HCT116 (cell line): ENCODE results near the gene ADAM15. TPM values are rescaled to one million over a fixed set of nuclear protein-coding genes. Genes with fewer than 3 reads are reported as not detected.

Experiments used
- ATAC-seq: fragments of 200-7000 bp; cut with Tn5 transposase; 2 replicates; pipeline ENCODE4 v1.9.1; 2020; ENCODE audit warnings: mild to moderate bottlenecking, moderate library complexity
- BruUV-seq: library from RNA; stranded (reverse); fragments of 400-500 nt; replicated peaks from 2 replicates; lab custom pipeline; 2021; lab: Mats Ljungman, UMichigan
- CTCF ChIA-PET: fragments of 300-600 bp; sonication (Branson Sonifier 250); formaldehyde crosslinking; loops from one replicate; lab custom pipeline; 2021; ENCODE audit warnings: antibody characterized with exemption; lab: Charles Lee
- POLR2A ChIA-PET: fragments of 300-600, 350-600 bp; sonication (Branson Sonifier 250); formaldehyde crosslinking; loops from one replicate; lab custom pipeline; 2021; ENCODE audit warnings: antibody characterized with exemption; lab: Charles Lee
- RAD21 ChIA-PET, 2 experiments: fragments of 300-600 bp; sonication (Branson Sonifier 250); formaldehyde crosslinking; loops; one replicate each; lab custom pipeline; 2023; ENCODE audit warnings: low total read pairs in 2 of 2; ENCODE audit not compliant: uncharacterized antibody in 2 of 2, unreplicated experiment in 2 of 2, low non-redundant PET in 1 of 2; lab: Charles Lee
- DNase-seq: peaks from one replicate; pipeline ENCODE4 v3.0.0-alpha.2; 2010; ENCODE audit warnings: low read depth, low spot score
- H2AFZ ChIP-seq: fragments of 200-600 bp; shearing (Covaris generic), sonication (generic); 2 replicates; pipeline ENCODE4 v1.6.1; 2017; ENCODE audit warnings: low read depth, mixed run types, mixed read lengths, antibody characterized with exemption, low read length; ENCODE audit not compliant: poor library complexity, severe bottlenecking
- H3K27ac ChIP-seq: 2 replicates; pipeline ENCODE4 v1.5.1; 2012; ENCODE audit warnings: low read depth, low read length
- H3K27me3 ChIP-seq: fragments of 200-600 bp; sonication (generic); 2 replicates; pipeline ENCODE4 v1.6.1; 2016; ENCODE audit warnings: mixed run types, low read length, mixed read lengths; ENCODE audit not compliant: insufficient read depth
- H3K36me3 ChIP-seq, 2 experiments: fragments of 200-500 bp in 1 of 2; fragments of 200-600 bp in 1 of 2; sonication (Bioruptor generic) in 1 of 2; sonication (generic) in 1 of 2; 2 replicates each; pipeline versions ENCODE4 v1.5.1 to v1.6.1; 2014 to 2016; ENCODE audit warnings: low read length in 2 of 2, inconsistent platforms in 1 of 2, mixed read lengths in 1 of 2, mixed run types in 1 of 2; ENCODE audit not compliant: insufficient read depth in 2 of 2, control insufficient read depth in 1 of 2
- H3K4me1 ChIP-seq, 2 experiments: fragments of 200-600 bp in 1 of 2; sonication (generic) in 1 of 2; 2 replicates each; pipeline versions ENCODE4 v1.5.1 to v1.6.1; 2012 to 2017; ENCODE audit warnings: low read length in 2 of 2, inconsistent platforms in 1 of 2, mild to moderate bottlenecking in 1 of 2, mixed read lengths in 1 of 2, mixed run types in 1 of 2, moderate library complexity in 1 of 2; ENCODE audit not compliant: insufficient read depth in 2 of 2, control insufficient read depth in 1 of 2
- H3K4me2 ChIP-seq: fragments of 200-600 bp; sonication (generic); 2 replicates; pipeline ENCODE4 v1.6.1; 2017; ENCODE audit warnings: mixed run types, low read length, mixed read lengths
- H3K4me3 ChIP-seq, 2 experiments: fragments of 200-600 bp in 1 of 2; sonication (generic) in 1 of 2; replicated peaks in 1 of 2; 2 replicates each; pipeline ENCODE4 v1.5.1; 2011 to 2016; ENCODE audit warnings: low read length in 2 of 2, control low read depth in 1 of 2, low read depth in 1 of 2, mild to moderate bottlenecking in 1 of 2, mixed read lengths in 1 of 2, mixed run types in 1 of 2
- H3K79me2 ChIP-seq: fragments of 200-600 bp; sonication (generic); 2 replicates; pipeline ENCODE4 v1.6.1; 2017; ENCODE audit warnings: mild to moderate bottlenecking, mixed run types, low read length, moderate library complexity, mixed read lengths; ENCODE audit not compliant: insufficient read depth
- H3K9ac ChIP-seq: fragments of 200-600 bp; sonication (generic); 2 replicates; pipeline ENCODE4 v1.6.1; 2016; ENCODE audit warnings: low read length, mixed read lengths
- H3K9me2 ChIP-seq: fragments of 200-600 bp; sonication (generic), shearing (Covaris generic); 2 replicates; pipeline ENCODE4 v1.6.1; 2017; ENCODE audit warnings: mixed run types, mild to moderate bottlenecking, moderate library complexity; ENCODE audit not compliant: insufficient read depth
- H3K9me3 ChIP-seq, 2 experiments: fragments of 200-500 bp in 1 of 2; fragments of 200-600 bp in 1 of 2; sonication (Bioruptor generic) in 1 of 2; sonication (generic) in 1 of 2; 2 replicates each; pipeline ENCODE4 v1.6.1; 2014 to 2017; ENCODE audit warnings: low read length in 2 of 2, mixed read lengths in 2 of 2, inconsistent platforms in 1 of 2, low read depth in 1 of 2, mild to moderate bottlenecking in 1 of 2, mixed run types in 1 of 2, moderate library complexity in 1 of 2; ENCODE audit not compliant: control insufficient read depth in 1 of 2, insufficient read depth in 1 of 2
- H4K20me1 ChIP-seq: fragments of 200-600 bp; sonication (generic), shearing (Covaris generic); 2 replicates; pipeline ENCODE4 v1.6.1; 2017; ENCODE audit warnings: mixed run types, mild to moderate bottlenecking, moderate library complexity; ENCODE audit not compliant: insufficient read depth
- CTCF ChIP-seq, 3 experiments: fragments of 200-600 bp in 1 of 3; sonication (generic) in 1 of 3; IDR thresholded peaks in 2 of 3; conservative IDR thresholded peaks in 1 of 3; 2 replicates each; pipeline ENCODE4 v1.5.1; 2012 to 2017; ENCODE audit warnings: low read depth in 2 of 3, low read length in 2 of 3, antibody characterized with exemption in 1 of 3, borderline replicate concordance in 1 of 3, control low read depth in 1 of 3, mild to moderate bottlenecking in 1 of 3, mixed read lengths in 1 of 3, mixed run types in 1 of 3, moderate library complexity in 1 of 3; ENCODE audit not compliant: insufficient read depth in 1 of 3
- EGR1 ChIP-seq: IDR thresholded peaks from 2 replicates; pipeline ENCODE4 v1.6.1; 2012; ENCODE audit warnings: low read depth
- EZH2phosphoT487 ChIP-seq: fragments of 200-600 bp; IDR thresholded peaks from 2 replicates; pipeline ENCODE4 v1.6.1; 2018; ENCODE audit warnings: antibody characterized with exemption, borderline replicate concordance
- MAX ChIP-seq: IDR thresholded peaks from 2 replicates; pipeline ENCODE4 v1.6.1; 2012
- POLR2AphosphoS5 ChIP-seq: IDR thresholded peaks from 2 replicates; pipeline ENCODE4 v1.6.1; 2011; ENCODE audit warnings: mild to moderate bottlenecking, low read depth, low read length, moderate library complexity
- RAD21 ChIP-seq: IDR thresholded peaks from 2 replicates; pipeline ENCODE4 v1.6.1; 2012; ENCODE audit warnings: low read depth, mild to moderate bottlenecking
- SIN3A ChIP-seq: IDR thresholded peaks from 2 replicates; pipeline ENCODE4 v1.6.1; 2012; ENCODE audit warnings: low read depth
- SP1 ChIP-seq: IDR thresholded peaks from 2 replicates; pipeline ENCODE4 v1.6.1; 2012; ENCODE audit warnings: low read depth
- SRF ChIP-seq: IDR thresholded peaks from 2 replicates; pipeline ENCODE4 v1.6.1; 2012; ENCODE audit warnings: low read depth
- TCF7L2 ChIP-seq: IDR thresholded peaks from 2 replicates; pipeline ENCODE4 v1.7.0; 2011; ENCODE audit warnings: borderline replicate concordance, inconsistent platforms; ENCODE audit not compliant: insufficient read depth, insufficient read length; ENCODE audit errors: extremely low read depth
- YY1 ChIP-seq: IDR thresholded peaks from 2 replicates; pipeline ENCODE4 v1.6.1; 2011; ENCODE audit warnings: low read length, low read depth, moderate library complexity, mild to moderate bottlenecking; ENCODE audit not compliant: insufficient replicate concordance; ENCODE audit errors: extremely low read depth
- ZFX ChIP-seq: fragments of 450-650 bp; IDR thresholded peaks from 2 replicates; pipeline ENCODE4 v1.6.1; 2017
- ZNF274 ChIP-seq: fragments of 200-500 bp; sonication (Bioruptor generic); IDR thresholded peaks from 2 replicates; pipeline ENCODE4 v1.6.1; 2014; ENCODE audit warnings: mild to moderate bottlenecking, low read depth, low read length, inconsistent platforms
- intact Hi-C: fragments of 100-400 bp; cut with micrococcal nuclease; formaldehyde crosslinking; loops from 2 replicates; pipeline ENCODE4 v1.10.0; 2022
- total RNA-seq: library from RNA; stranded (reverse); gene quantifications from one replicate; pipeline ENCODE4 v1.2.1, GENCODE V29; 2021; ENCODE audit not compliant: unreplicated experiment
- TF ChIP-seq, protein P1 (sequence below): IDR thresholded peaks from 2 replicates; pipeline ENCODE4 v1.6.1; 2011; ENCODE audit warnings: mild to moderate bottlenecking, low read length, moderate library complexity; ENCODE audit not compliant: insufficient replicate concordance; ENCODE audit errors: extremely low read depth
- TF ChIP-seq, protein P2 (sequence below): IDR thresholded peaks from 2 replicates; pipeline ENCODE4 v1.6.1; 2012; ENCODE audit warnings: low read depth

The ADAM15 gene
- total RNA-seq, 1 experiment from 2014 or later = 149 TPM

GRCh38 chr1:155061381-155062150, 10.4 kb downstream of the ADAM15 start:
- H3K9me3 ChIP-seq = no peaks in the 10 kb centered on the region
- TF ChIP-seq SIN3A (no peak), ZNF274 (no peak), EZH2phosphoT487 (no peak), POLR2AphosphoS5 (no peak), ZFX (no peak), TCF7L2 (no peak), RAD21 (peak; percentile 98), EGR1 (no peak), SP1 (no peak), CTCF (IDR thresholded peaks at IDR 0.05 in 2 of 3, conservative IDR thresholded peaks at IDR 0.05 in 1 of 3; ENCODE audit: borderline replicate concordance in 1 of 3, insufficient read depth in 1 of 3, low read depth in 2 of 3, low read length in 2 of 3) (peak; percentile 82 to 99 (median 98)), SRF (no peak), MAX (no peak), YY1 (no peak)
- TF ChIP-seq, protein P1, sequence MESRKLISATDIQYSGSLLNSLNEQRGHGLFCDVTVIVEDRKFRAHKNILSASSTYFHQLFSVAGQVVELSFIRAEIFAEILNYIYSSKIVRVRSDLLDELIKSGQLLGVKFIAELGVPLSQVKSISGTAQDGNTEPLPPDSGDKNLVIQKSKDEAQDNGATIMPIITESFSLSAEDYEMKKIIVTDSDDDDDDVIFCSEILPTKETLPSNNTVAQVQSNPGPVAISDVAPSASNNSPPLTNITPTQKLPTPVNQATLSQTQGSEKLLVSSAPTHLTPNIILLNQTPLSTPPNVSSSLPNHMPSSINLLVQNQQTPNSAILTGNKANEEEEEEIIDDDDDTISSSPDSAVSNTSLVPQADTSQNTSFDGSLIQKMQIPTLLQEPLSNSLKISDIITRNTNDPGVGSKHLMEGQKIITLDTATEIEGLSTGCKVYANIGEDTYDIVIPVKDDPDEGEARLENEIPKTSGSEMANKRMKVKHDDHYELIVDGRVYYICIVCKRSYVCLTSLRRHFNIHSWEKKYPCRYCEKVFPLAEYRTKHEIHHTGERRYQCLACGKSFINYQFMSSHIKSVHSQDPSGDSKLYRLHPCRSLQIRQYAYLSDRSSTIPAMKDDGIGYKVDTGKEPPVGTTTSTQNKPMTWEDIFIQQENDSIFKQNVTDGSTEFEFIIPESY = no peak
- TF ChIP-seq, protein P2, sequence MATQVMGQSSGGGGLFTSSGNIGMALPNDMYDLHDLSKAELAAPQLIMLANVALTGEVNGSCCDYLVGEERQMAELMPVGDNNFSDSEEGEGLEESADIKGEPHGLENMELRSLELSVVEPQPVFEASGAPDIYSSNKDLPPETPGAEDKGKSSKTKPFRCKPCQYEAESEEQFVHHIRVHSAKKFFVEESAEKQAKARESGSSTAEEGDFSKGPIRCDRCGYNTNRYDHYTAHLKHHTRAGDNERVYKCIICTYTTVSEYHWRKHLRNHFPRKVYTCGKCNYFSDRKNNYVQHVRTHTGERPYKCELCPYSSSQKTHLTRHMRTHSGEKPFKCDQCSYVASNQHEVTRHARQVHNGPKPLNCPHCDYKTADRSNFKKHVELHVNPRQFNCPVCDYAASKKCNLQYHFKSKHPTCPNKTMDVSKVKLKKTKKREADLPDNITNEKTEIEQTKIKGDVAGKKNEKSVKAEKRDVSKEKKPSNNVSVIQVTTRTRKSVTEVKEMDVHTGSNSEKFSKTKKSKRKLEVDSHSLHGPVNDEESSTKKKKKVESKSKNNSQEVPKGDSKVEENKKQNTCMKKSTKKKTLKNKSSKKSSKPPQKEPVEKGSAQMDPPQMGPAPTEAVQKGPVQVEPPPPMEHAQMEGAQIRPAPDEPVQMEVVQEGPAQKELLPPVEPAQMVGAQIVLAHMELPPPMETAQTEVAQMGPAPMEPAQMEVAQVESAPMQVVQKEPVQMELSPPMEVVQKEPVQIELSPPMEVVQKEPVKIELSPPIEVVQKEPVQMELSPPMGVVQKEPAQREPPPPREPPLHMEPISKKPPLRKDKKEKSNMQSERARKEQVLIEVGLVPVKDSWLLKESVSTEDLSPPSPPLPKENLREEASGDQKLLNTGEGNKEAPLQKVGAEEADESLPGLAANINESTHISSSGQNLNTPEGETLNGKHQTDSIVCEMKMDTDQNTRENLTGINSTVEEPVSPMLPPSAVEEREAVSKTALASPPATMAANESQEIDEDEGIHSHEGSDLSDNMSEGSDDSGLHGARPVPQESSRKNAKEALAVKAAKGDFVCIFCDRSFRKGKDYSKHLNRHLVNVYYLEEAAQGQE = no peak
- peaks cover 13 to 24% of the 10 kb centered on the region in 2 experiments; a peak in 3 of 4 replicates for H3K36me3 ChIP-seq
- ChIA-PET CTCF (interaction anchor here (0.6 to 1.9 kb wide), 15 partner anchors 9 to 169 kb away, joined by 3 to 21 read pairs (median 3); partner anchors contain the start of genes ADAM15, PBXIP1 and PMVK), POLR2A (interaction anchor here (1.0 kb wide), 2 partner anchors 17 to 88 kb away, joined by 3 to 4 read pairs; no protein-coding TSS in a partner anchor), RAD21 (interaction anchor here in 1 of 2 experiments (1.0 to 1.2 kb wide), 2 partner anchors 9 to 23 kb away, joined by 8 read pairs; no protein-coding TSS in a partner anchor)
- H3K79me2 ChIP-seq = 0 out of 2 replicates have a peak, but pooled peaks cover 5% of the 10 kb centered on the region
- no peaks in the 10 kb centered on the region for H4K20me1 ChIP-seq
- peak overlapping the region; percentile 56 for H3K27ac ChIP-seq
- intact Hi-C loops = loop anchor here (1.0 to 5.0 kb wide), 5 partner anchors 23 to 504 kb away; partner anchors contain the start of genes CKS1B, SHC1 and UBE2Q1
- peak overlapping the region; percentile 95; the same call in 1 of the 2 replicates for H3K4me2 ChIP-seq
- H3K4me3 ChIP-seq = no peak overlapping the region
- H3K4me1 ChIP-seq = peaks cover 21 to 35% of the 10 kb centered on the region in 2 experiments
- BruUV-seq = no TSS peak
- no peaks in the 10 kb centered on the region for H3K9me2 ChIP-seq
- H2AFZ ChIP-seq = no peak overlapping the region
- no peaks in the 10 kb centered on the region for H3K27me3 ChIP-seq
- DNase-seq (peak; percentile 73), ATAC-seq (peak; percentile 50)
- peak overlapping the region; percentile 33; the same call in 1 of the 2 replicates for H3K9ac ChIP-seq
